Tibial nerve (tissue), 4 donors: ENCODE measurements around the gene MRO. TPM values are rescaled to one million over a fixed set of nuclear protein-coding genes. Genes with fewer than 3 reads are reported as not detected.

Experiments
- DNase-seq, 2 donors: peaks; one replicate each; pipeline ENCODE4 v3.0.0-alpha.2; 2019; ENCODE audit warnings: low spot score in 2 of 2
- H3K27ac ChIP-seq, 4 donors: fragments of 200-600 bp; sonication (generic) in 3 of 4; one replicate each; pipeline ENCODE4 v1.5.1; 2017 to 2019; ENCODE audit warnings: mild to moderate bottlenecking in 1 of 4
- H3K27me3 ChIP-seq, 2 donors: fragments of 200-600 bp; sonication (generic) in 1 of 2; one replicate each; pipeline versions ENCODE4 v1.5.1 to v1.6.0; 2017 to 2019
- H3K36me3 ChIP-seq, 3 donors: fragments of 200-600 bp; sonication (generic); one replicate each; pipeline ENCODE4 v1.5.1; 2018 to 2019
- H3K4me1 ChIP-seq, 4 donors: fragments of 200-600 bp; sonication (generic) in 3 of 4; one replicate each; pipeline ENCODE4 v1.5.1; 2017 to 2019
- H3K4me3 ChIP-seq, 4 donors: fragments of 200-600 bp; sonication (generic) in 3 of 4; one replicate each; pipeline ENCODE4 v1.5.1; 2017 to 2019; ENCODE audit warnings: mild to moderate bottlenecking in 1 of 4, moderate library complexity in 1 of 4
- H3K9me3 ChIP-seq, 4 donors: fragments of 200-600 bp; sonication (generic) in 3 of 4; one replicate each; pipeline ENCODE4 v1.5.1; 2017 to 2019
- EP300 ChIP-seq, 2 donors: sonication (generic); formaldehyde crosslinking; IDR thresholded peaks; one replicate each; pipeline ENCODE4 v1.6.1; 2017; ENCODE audit warnings: antibody characterized with exemption in 2 of 2, mild to moderate bottlenecking in 1 of 2
- POLR2A ChIP-seq, 2 donors: fragments of 450-650 bp; IDR thresholded peaks; one replicate each; pipeline ENCODE4 v1.6.1; 2017; ENCODE audit warnings: antibody characterized with exemption in 2 of 2, mild to moderate bottlenecking in 2 of 2, moderate library complexity in 2 of 2
- WGBS, 2 donors: methylation state at CpG; one replicate each; pipeline ENCODE4 v1.1.5; 2018; 5-methylcytosine and 5-hydroxymethylcytosine counted together
- total RNA-seq, 4 donors: library from RNA; depleted of rRNA; stranded (reverse); fragments of >200 nt; gene quantifications; one replicate each; pipeline ENCODE4 v1.1.0, GENCODE V29; 2016
- TF ChIP-seq, protein P1 (sequence below), 5 experiments: fragments of 200-600 bp in 3 of 5; fragments of 450-650 bp in 2 of 5; sonication (generic) in 3 of 5; IDR thresholded peaks; one replicate each; pipeline ENCODE4 v1.5.1; 2016 to 2019; ENCODE audit warnings: antibody characterized with exemption in 5 of 5, mild to moderate bottlenecking in 3 of 5, moderate library complexity in 2 of 5

The MRO gene
- total RNA-seq, 4 donors from 2014 or later, result 0.63 to 2.0 (median 1.4) TPM

- no peak for TF ChIP-seq POLR2A (IDR thresholded peaks at IDR 0.05)
- TF ChIP-seq, protein P1, sequence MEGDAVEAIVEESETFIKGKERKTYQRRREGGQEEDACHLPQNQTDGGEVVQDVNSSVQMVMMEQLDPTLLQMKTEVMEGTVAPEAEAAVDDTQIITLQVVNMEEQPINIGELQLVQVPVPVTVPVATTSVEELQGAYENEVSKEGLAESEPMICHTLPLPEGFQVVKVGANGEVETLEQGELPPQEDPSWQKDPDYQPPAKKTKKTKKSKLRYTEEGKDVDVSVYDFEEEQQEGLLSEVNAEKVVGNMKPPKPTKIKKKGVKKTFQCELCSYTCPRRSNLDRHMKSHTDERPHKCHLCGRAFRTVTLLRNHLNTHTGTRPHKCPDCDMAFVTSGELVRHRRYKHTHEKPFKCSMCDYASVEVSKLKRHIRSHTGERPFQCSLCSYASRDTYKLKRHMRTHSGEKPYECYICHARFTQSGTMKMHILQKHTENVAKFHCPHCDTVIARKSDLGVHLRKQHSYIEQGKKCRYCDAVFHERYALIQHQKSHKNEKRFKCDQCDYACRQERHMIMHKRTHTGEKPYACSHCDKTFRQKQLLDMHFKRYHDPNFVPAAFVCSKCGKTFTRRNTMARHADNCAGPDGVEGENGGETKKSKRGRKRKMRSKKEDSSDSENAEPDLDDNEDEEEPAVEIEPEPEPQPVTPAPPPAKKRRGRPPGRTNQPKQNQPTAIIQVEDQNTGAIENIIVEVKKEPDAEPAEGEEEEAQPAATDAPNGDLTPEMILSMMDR (IDR thresholded peaks at IDR 0.05), result no peak
- no peak for TF ChIP-seq EP300 (IDR thresholded peaks at IDR 0.05)
- H3K9me3 ChIP-seq, result no peaks in the 10 kb centered on the region
- no peak overlapping the region for H3K4me3 ChIP-seq
- no peak overlapping the region for H3K27ac ChIP-seq
- DNase-seq, result no peak
- H3K4me1 ChIP-seq, result no peaks in the 10 kb centered on the region
- H3K27me3 ChIP-seq, result no peaks in the 10 kb centered on the region
- no peaks in the 10 kb centered on the region for H3K36me3 ChIP-seq
- WGBS, 2 donors, result 47 to 52% methylated on average over 15 of the region's 15 CpGs
These were observed 13.6 kb downstream of the MRO start for GRCh38 chr18:50806208-50806616.

- Histone ChIP-seq H3K9me3 (no peaks in the 10 kb centered on the region), H3K4me1 (no peaks in the 10 kb centered on the region), H3K36me3 (no peaks in the 10 kb centered on the region), H3K27me3 (no peaks in the 10 kb centered on the region), H3K27ac (no peak overlapping the region), H3K4me3 (no peak overlapping the region)
- WGBS, 2 donors, result 88 to 90% methylated on average over 5 of the region's 5 CpGs
- TF ChIP-seq, protein P1 (IDR thresholded peaks at IDR 0.05), result no peak
- no peak for TF ChIP-seq EP300 (IDR thresholded peaks at IDR 0.05)
- DNase-seq, result no peak
These were observed 14.1 kb downstream of the MRO start for GRCh38 chr18:50805732-50806131.

DNA sequence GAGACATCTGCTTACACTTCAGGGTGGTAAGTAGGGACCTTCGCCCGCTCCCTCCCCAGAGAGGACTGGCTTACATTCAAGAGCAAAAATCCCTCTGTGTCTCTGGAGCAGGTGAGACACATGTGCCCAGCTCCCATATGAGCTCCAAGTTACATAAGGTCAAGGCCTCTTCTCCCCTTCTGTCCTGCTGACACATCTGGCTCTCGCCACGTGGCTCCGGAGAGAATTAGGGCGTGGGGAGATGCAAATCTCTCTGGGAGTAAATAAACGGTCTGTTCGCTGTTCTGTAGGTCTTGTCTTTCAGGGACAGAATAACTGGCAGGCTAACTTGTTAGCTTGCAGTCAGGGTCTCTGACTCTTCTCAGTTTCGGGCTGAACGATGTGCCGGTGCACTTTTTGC lies 16.2 kb downstream of the MRO start:
- Histone ChIP-seq H3K27me3 (no peaks in the 10 kb centered on the region), H3K36me3 (no peaks in the 10 kb centered on the region), H3K9me3 (no peaks in the 10 kb centered on the region), H3K4me3 (no peak overlapping the region), H3K27ac (no peak overlapping the region), H3K4me1 (no peaks in the 10 kb centered on the region)
- TF ChIP-seq EP300 (IDR thresholded peaks at IDR 0.05) (no peak), POLR2A (IDR thresholded peaks at IDR 0.05) (no peak)
- TF ChIP-seq, protein P1 (IDR thresholded peaks at IDR 0.05), result no peak
- no peak for DNase-seq
- 83 to 86% methylated on average over 11 of the region's 11 CpGs for WGBS, 2 donors

DNA sequence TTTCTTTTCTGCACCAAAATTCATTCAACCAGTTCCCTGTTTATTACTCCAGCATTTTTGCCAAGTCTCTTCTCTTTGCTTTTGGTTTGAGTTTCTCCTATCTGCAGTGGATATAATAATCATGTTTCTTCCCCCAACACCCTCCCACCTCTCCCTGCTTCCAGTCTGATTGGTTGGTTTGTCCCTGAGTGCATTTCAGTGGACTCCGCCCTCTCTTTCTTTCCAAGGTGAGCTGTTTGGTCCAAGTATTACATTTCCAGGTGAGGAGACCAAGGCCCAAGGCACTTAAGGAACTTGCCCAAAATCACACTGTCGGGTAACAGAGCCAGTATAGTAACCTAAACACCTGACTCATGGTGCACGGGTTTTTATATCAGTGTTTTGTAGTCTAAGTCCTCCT lies 17.7 kb downstream of the MRO start:
- no peaks in the 10 kb centered on the region for H3K27me3 ChIP-seq
- TF ChIP-seq, protein P1 (IDR thresholded peaks at IDR 0.05), result no peak
- TF ChIP-seq EP300 (IDR thresholded peaks at IDR 0.05) (no peak), POLR2A (IDR thresholded peaks at IDR 0.05) (no peak)
- H3K27ac ChIP-seq, result no peak overlapping the region
- no peaks in the 10 kb centered on the region for H3K36me3 ChIP-seq
- H3K4me3 ChIP-seq, result no peak overlapping the region
- 67 to 73% methylated on average over 3 of the region's 3 CpGs for WGBS, 2 donors
- H3K4me1 ChIP-seq, result no peaks in the 10 kb centered on the region
- H3K9me3 ChIP-seq, result no peaks in the 10 kb centered on the region
- DNase-seq, result no peak

- WGBS, 2 donors, result 52 to 62% methylated on average over 7 of the region's 7 CpGs
- no peaks in the 10 kb centered on the region for H3K36me3 ChIP-seq
- TF ChIP-seq POLR2A (IDR thresholded peaks at IDR 0.05) (no peak), EP300 (IDR thresholded peaks at IDR 0.05) (no peak)
- TF ChIP-seq, protein P1 (IDR thresholded peaks at IDR 0.05), result no peak
These were observed 22.7 kb downstream of the MRO start for GRCh38 chr18:50797142-50797541.

More at GRCh38 chr18:50797142-50797541, 22.7 kb downstream of the MRO start:
- Histone ChIP-seq H3K27ac (peak overlapping the region in 2 of 4 donors; percentile 0 to 54), H3K4me1 (no peaks in the 10 kb centered on the region), H3K27me3 (no peaks in the 10 kb centered on the region), H3K4me3 (no peak overlapping the region), H3K9me3 (no peaks in the 10 kb centered on the region)
- no peak for DNase-seq
